Endothelial cell of umbilical vein (primary cell): ENCODE measurements around the gene GSTA1. TPM values are rescaled to one million over a fixed set of nuclear protein-coding genes. Genes with fewer than 3 reads are reported as not detected.

Source experiments
- BruUV-seq: library from RNA; stranded (reverse); fragments of 400-500 nt; replicated peaks from 2 replicates; lab custom pipeline; 2021; lab: Mats Ljungman, UMichigan
- CTCF ChIA-PET: fragments of 300-600, 350-600 bp; sonication (Branson Sonifier 250); formaldehyde crosslinking; loops from one replicate; lab custom pipeline; 2021; ENCODE audit warnings: antibody characterized with exemption, inconsistent platforms; lab: Charles Lee
- POLR2A ChIA-PET: fragments of 300-600, 350-600 bp; sonication (Branson Sonifier 250); formaldehyde crosslinking; loops from one replicate; lab custom pipeline; 2021; ENCODE audit warnings: antibody characterized with exemption, inconsistent platforms; lab: Charles Lee
- DNase-seq: peaks from one replicate; pipeline ENCODE4 v3.0.0-alpha.2; 2011; ENCODE audit warnings: low read depth, low spot score
- FAIRE-seq: peaks from 2 replicates; lab custom pipeline; 2011; peaks lifted over from hg19 to GRCh38; lab: Jason Lieb, UNC
- H2AFZ ChIP-seq: 2 replicates; pipeline ENCODE4 v1.6.0; 2012; ENCODE audit warnings: low read depth, low read length, control low read depth, inconsistent platforms
- H3K27ac ChIP-seq: 2 replicates; pipeline ENCODE4 v1.5.1; 2011; ENCODE audit warnings: low read depth, mild to moderate bottlenecking, control low read depth, low read length, moderate library complexity; ENCODE audit not compliant: insufficient read depth
- H3K27me3 ChIP-seq, 2 experiments: 2 replicates each; pipeline versions ENCODE4 v1.6.0 to v1.6.1; 2011; ENCODE audit warnings: low read length in 2 of 2, mixed read lengths in 1 of 2; ENCODE audit not compliant: control insufficient read depth in 2 of 2, insufficient read depth in 2 of 2
- H3K36me3 ChIP-seq, 2 experiments: 2 replicates in 1 of 2; 3 replicates in 1 of 2; pipeline ENCODE4 v1.5.1; 2011; ENCODE audit warnings: low read length in 2 of 2, mild to moderate bottlenecking in 1 of 2, moderate library complexity in 1 of 2; ENCODE audit not compliant: control insufficient read depth in 2 of 2, insufficient read depth in 2 of 2; ENCODE audit errors: extremely low read depth in 1 of 2
- H3K4me1 ChIP-seq: 3 replicates; pipeline ENCODE4 v1.5.1; 2011; ENCODE audit warnings: mild to moderate bottlenecking, low read length; ENCODE audit not compliant: control insufficient read depth, insufficient read depth; ENCODE audit errors: extremely low read depth
- H3K4me2 ChIP-seq: 2 replicates; pipeline ENCODE4 v1.6.1; 2011; ENCODE audit warnings: low read length, control low read depth, mixed read lengths; ENCODE audit not compliant: insufficient read depth
- H3K4me3 ChIP-seq, 3 experiments: fragments of 200-600 bp in 1 of 3; sonication (generic), shearing (Covaris generic) in 1 of 3; replicated peaks in 1 of 3; 2 replicates each; pipeline ENCODE4 v1.5.1; 2011 to 2016; ENCODE audit warnings: control low read depth in 3 of 3, low read length in 3 of 3, mild to moderate bottlenecking in 2 of 3, inconsistent platforms in 1 of 3, low read depth in 1 of 3, moderate library complexity in 1 of 3; ENCODE audit not compliant: insufficient read depth in 1 of 3
- H3K79me2 ChIP-seq: 2 replicates; pipeline ENCODE4 v1.6.0; 2012; ENCODE audit warnings: low read length, inconsistent platforms; ENCODE audit not compliant: control insufficient read depth, insufficient read depth
- H3K9ac ChIP-seq: replicated peaks from 2 replicates; pipeline ENCODE3; 2011; ENCODE audit warnings: low read length, control low read depth; ENCODE audit not compliant: insufficient read depth; ENCODE audit errors: extremely low read depth
- H3K9me1 ChIP-seq: replicated peaks from 3 replicates; pipeline ENCODE4 v1.6.0; 2011; ENCODE audit warnings: mild to moderate bottlenecking, low read length; ENCODE audit not compliant: control insufficient read depth, insufficient read depth; ENCODE audit errors: extremely low read depth
- H3K9me3 ChIP-seq: replicated peaks from 2 replicates; pipeline ENCODE4 v1.5.1; 2012; ENCODE audit warnings: low read length, inconsistent platforms; ENCODE audit not compliant: control insufficient read depth, insufficient read depth
- H4K20me1 ChIP-seq: replicated peaks from 2 replicates; pipeline ENCODE3; 2011; ENCODE audit warnings: mild to moderate bottlenecking, low read length; ENCODE audit not compliant: control insufficient read depth, insufficient read depth; ENCODE audit errors: extremely low read depth
- CTCF ChIP-seq, 2 donors: IDR thresholded peaks; 1 replicate in 1 of 2; 2 replicates in 1 of 2; pipeline ENCODE4 v1.5.1; 2011; ENCODE audit warnings: low read length in 2 of 2, mild to moderate bottlenecking in 2 of 2, moderate library complexity in 2 of 2, control low read depth in 1 of 2, inconsistent platforms in 1 of 2, low read depth in 1 of 2; ENCODE audit not compliant: insufficient read depth in 1 of 2; ENCODE audit errors: extremely low read depth in 1 of 2
- EZH2 ChIP-seq: IDR thresholded peaks from 2 replicates; pipeline ENCODE4 v1.6.1; 2012; ENCODE audit warnings: borderline replicate concordance, low read depth, mild to moderate bottlenecking, moderate library complexity, low read length, inconsistent platforms; ENCODE audit not compliant: severe bottlenecking
- FOS ChIP-seq: IDR thresholded peaks from 2 replicates; pipeline ENCODE4 v1.6.1; 2011; ENCODE audit warnings: mild to moderate bottlenecking, low read length, moderate library complexity, borderline replicate concordance; ENCODE audit not compliant: insufficient read depth
- GATA2 ChIP-seq: IDR thresholded peaks from 2 replicates; pipeline ENCODE4 v1.7.0; 2011; ENCODE audit warnings: low read depth, mild to moderate bottlenecking, moderate library complexity, mixed read lengths, low read length; ENCODE audit not compliant: insufficient read length, insufficient read depth
- JUN ChIP-seq: IDR thresholded peaks from 2 replicates; pipeline ENCODE4 v1.6.1; 2011; ENCODE audit warnings: borderline replicate concordance, low read depth; ENCODE audit not compliant: insufficient read length, insufficient read depth
- MAX ChIP-seq: IDR thresholded peaks from 2 replicates; pipeline ENCODE4 v1.6.1; 2011; ENCODE audit not compliant: insufficient read depth, insufficient read length
- MYC ChIP-seq: IDR thresholded peaks from one replicate; pipeline ENCODE4 v1.6.1; 2011; ENCODE audit warnings: mild to moderate bottlenecking, low read depth, low read length
- POLR2A ChIP-seq: IDR thresholded peaks from 2 replicates; pipeline ENCODE4 v1.6.1; 2012; ENCODE audit warnings: low read depth, mild to moderate bottlenecking, control low read depth, low read length
- POLR2AphosphoS5 ChIP-seq: IDR thresholded peaks from 2 replicates; pipeline ENCODE4 v1.6.1; 2012; ENCODE audit warnings: low read depth, mild to moderate bottlenecking, control low read depth, low read length, moderate library complexity; ENCODE audit not compliant: insufficient read depth
- dilution Hi-C: fragments of 300-500 bp; cut with MboI; formaldehyde crosslinking; loops from one replicate; pipeline ENCODE4 v1.15.0; 2019; ENCODE audit warnings: low sequenced_read_pairs; ENCODE audit not compliant: extremely low pct_ligation_motif_present
- intact Hi-C: fragments of 100-400 bp; cut with micrococcal nuclease; formaldehyde crosslinking; loops from one replicate; pipeline ENCODE4 v1.10.0; 2022
- polyA plus RNA-seq, 4 experiments: library from polyadenylated mRNA; depleted of rRNA in 3 of 4; stranded (reverse) in 3 of 4; unstranded in 1 of 4; fragments of >200 nt; gene quantifications; 2 replicates each; pipeline versions ENCODE4 v1.2.1 to v1.2.3, GENCODE V29; 2011 to 2012; ENCODE audit warnings: missing spikeins in 1 of 4
- total RNA-seq: library from RNA; stranded (reverse); gene quantifications from 2 replicates; pipeline ENCODE4 v1.2.3, GENCODE V29; 2021

The GSTA1 gene
- total and polyA plus RNA-seq, 2 donors (not counting 3 experiments of a cell fraction or from before 2014, with no cell fraction given) = not detected

GRCh38 chr6:52802806-52803205, 810 bp downstream of the GSTA1 start:
- Histone ChIP-seq H3K27me3 (no peaks in the 10 kb centered on the region), H3K4me1 (no peaks in the 10 kb centered on the region), H3K9me3 (no peaks in the 10 kb centered on the region), H3K9me1 (no peaks in the 10 kb centered on the region), H3K4me3 (no peak overlapping the region), H2AFZ (no peak overlapping the region), H3K4me2 (no peak overlapping the region), H3K9ac (no peak overlapping the region), H3K36me3 (no peaks in the 10 kb centered on the region), H4K20me1 (no peaks in the 10 kb centered on the region), H3K79me2 (no peaks in the 10 kb centered on the region), H3K27ac (no peak overlapping the region)
- dilution Hi-C loops = no loop called here
- intact Hi-C loops = no loop called here
- FAIRE-seq = no peak
- BruUV-seq = no TSS peak
- no peak for DNase-seq
- no peak for TF ChIP-seq JUN
- no peak for TF ChIP-seq FOS
- no peak for TF ChIP-seq MYC
- TF ChIP-seq GATA2 = no peak
- TF ChIP-seq POLR2A = no peak
- no peak for TF ChIP-seq MAX
- no peak for TF ChIP-seq CTCF (IDR thresholded peaks at IDR 0.05; ENCODE audit: extremely low read depth in 1 of 2, insufficient read depth in 1 of 2, low read depth in 1 of 2, low read length in 2 of 2)
- TF ChIP-seq EZH2 = no peak
- TF ChIP-seq POLR2AphosphoS5 = no peak
- CTCF ChIA-PET = no interaction called here
- POLR2A ChIA-PET = no interaction called here
